Left lung (tissue), 10 donors: ENCODE results near the gene CATSPERB. TPM values are rescaled to one million over a fixed set of nuclear protein-coding genes. Genes with fewer than 3 reads are reported as not detected.

Source experiments
- ATAC-seq: fragments of 200-7000 bp; cut with Tn5 transposase; one replicate; pipeline ENCODE4 v1.9.1; 2020; ENCODE audit warnings: moderate library complexity
- DNase-seq, 4 donors: peaks; one replicate each; pipeline ENCODE4 v3.0.0-alpha.2; 2013 to 2020
- H3K27ac ChIP-seq, 2 donors: fragments of 200-600 bp; sonication (generic) in 1 of 2; one replicate each; pipeline versions ENCODE4 v1.5.0 to v1.8.0; 2020 to 2021
- H3K27me3 ChIP-seq, 2 donors: fragments of 200-600 bp; sonication (generic) in 1 of 2; one replicate each; pipeline versions ENCODE4 v1.5.0 to v1.8.0; 2020 to 2021
- H3K36me3 ChIP-seq, 2 donors: fragments of 200-600 bp; sonication (generic) in 1 of 2; one replicate each; pipeline versions ENCODE4 v1.5.0 to v1.8.0; 2020 to 2021
- H3K4me1 ChIP-seq, 2 donors: fragments of 200-600 bp; one replicate each; pipeline ENCODE4 v1.8.0; 2021
- H3K4me3 ChIP-seq, 2 donors: fragments of 200-600 bp; sonication (generic) in 1 of 2; one replicate each; pipeline versions ENCODE4 v1.5.0 to v1.8.0; 2020 to 2021; ENCODE audit warnings: mild to moderate bottlenecking in 1 of 2
- H3K9me3 ChIP-seq, 2 donors: fragments of 200-600 bp; sonication (generic) in 1 of 2; one replicate each; pipeline versions ENCODE4 v1.5.0 to v1.8.0; 2020 to 2021
- CTCF ChIP-seq, 2 donors: fragments of 200-600 bp; sonication (generic) in 1 of 2; IDR thresholded peaks; one replicate each; pipeline versions ENCODE4 v1.5.0 to v1.8.0; 2021; ENCODE audit warnings: antibody characterized with exemption in 2 of 2
- intact Hi-C, 2 donors: fragments of 100-400 bp; cut with DNase I; formaldehyde crosslinking; loops; one replicate each; pipeline versions ENCODE4 v1.11.2 to v1.14.2; 2022
- polyA plus RNA-seq, 6 donors: library from polyadenylated mRNA; unstranded; fragments of 120-200 nt; gene quantifications; one replicate each; pipeline ENCODE4 v1.2.1, GENCODE V29; 2013; ENCODE audit not compliant: insufficient read length in 6 of 6
- total RNA-seq, 2 donors: library from RNA; stranded (reverse); fragmentation: NEBNext Ultra II Directional; extraction: Animal tissue kit (Norgen Biotek cat#: 25700); gene quantifications; one replicate each; pipeline ENCODE4 v1.2.1, GENCODE V29; 2021
- donor health status: DM: no; HTN: yes; CAD: no.
- donor health status: DM: no; HTN: no; CAD: no.

CATSPERB gene
- total and polyA plus RNA-seq, 8 donors = 0.83 to 3.6 (median 1.6) TPM

GRCh38 chr14:91732859-91733477, 1.1 kb upstream of the CATSPERB start:
- H3K4me1 ChIP-seq = no peaks in the 10 kb centered on the region
- intact Hi-C loops = no loop called here
- DNase-seq (no peak), ATAC-seq (no peak)
- H3K9me3 ChIP-seq = no peaks in the 10 kb centered on the region
- no peak overlapping the region for H3K4me3 ChIP-seq
- no peak overlapping the region for H3K27ac ChIP-seq
- H3K36me3 ChIP-seq = no peaks in the 10 kb centered on the region
- no peak for TF ChIP-seq CTCF (IDR thresholded peaks at IDR 0.05)
- H3K27me3 ChIP-seq = no peaks in the 10 kb centered on the region

- no peak for TF ChIP-seq CTCF (IDR thresholded peaks at IDR 0.05)
- Histone ChIP-seq H3K4me3 (no peak overlapping the region), H3K9me3 (no peaks in the 10 kb centered on the region), H3K36me3 (no peaks in the 10 kb centered on the region), H3K27me3 (no peaks in the 10 kb centered on the region), H3K27ac (no peak overlapping the region), H3K4me1 (no peaks in the 10 kb centered on the region)
- DNase-seq (no peak), ATAC-seq (no peak)
- intact Hi-C loops = no loop called here
These were observed 553 bp upstream of the CATSPERB start for GRCh38 chr14:91732439-91732838.

- no peak overlapping the region for H3K27ac ChIP-seq
- intact Hi-C loops = no loop called here
- ATAC-seq (no peak), DNase-seq (no peak)
- TF ChIP-seq CTCF (IDR thresholded peaks at IDR 0.05) = no peak
- H3K4me1 ChIP-seq = no peaks in the 10 kb centered on the region
- no peaks in the 10 kb centered on the region for H3K27me3 ChIP-seq
- no peak overlapping the region for H3K4me3 ChIP-seq
- H3K36me3 ChIP-seq = no peaks in the 10 kb centered on the region
- no peaks in the 10 kb centered on the region for H3K9me3 ChIP-seq
These were observed 868 bp downstream of the CATSPERB start for GRCh38 chr14:91731018-91731417.

- Histone ChIP-seq H3K36me3 (no peaks in the 10 kb centered on the region), H3K27ac (no peak overlapping the region), H3K4me1 (no peaks in the 10 kb centered on the region), H3K27me3 (no peaks in the 10 kb centered on the region), H3K9me3 (no peaks in the 10 kb centered on the region), H3K4me3 (no peak overlapping the region)
- TF ChIP-seq CTCF (IDR thresholded peaks at IDR 0.05) = no peak
- intact Hi-C loops = no loop called here
- no peak for DNase-seq
- no peak for ATAC-seq
These were observed 2.1 kb downstream of the CATSPERB start for GRCh38 chr14:91729756-91730155.

- H3K27me3 ChIP-seq = no peaks in the 10 kb centered on the region
- no peak overlapping the region for H3K27ac ChIP-seq
These were observed 3.2 kb downstream of the CATSPERB start for GRCh38 chr14:91728616-91729183.

More at GRCh38 chr14:91728616-91729183, 3.2 kb downstream of the CATSPERB start:
- TF ChIP-seq CTCF (IDR thresholded peaks at IDR 0.05) = no peak
- no peaks in the 10 kb centered on the region for H3K36me3 ChIP-seq
- ATAC-seq (no peak), DNase-seq (no peak)
- H3K4me1 ChIP-seq = no peaks in the 10 kb centered on the region
- intact Hi-C loops = no loop called here
- H3K4me3 ChIP-seq = no peak overlapping the region
- H3K9me3 ChIP-seq = no peaks in the 10 kb centered on the region
